H1 (cell line): Measurements from ENCODE around the gene PDCD6IP. TPM values are rescaled to one million over a fixed set of nuclear protein-coding genes. Genes with fewer than 3 reads are reported as not detected.

Source experiments
- CTCF ChIA-PET: fragments of 300-600 bp; sonication (Branson Sonifier 250); formaldehyde crosslinking; loops from one replicate; lab custom pipeline; 2021; ENCODE audit not compliant: partially characterized antibody; lab: Charles Lee
- POLR2A ChIA-PET: fragments of 300-600 bp; sonication (Branson Sonifier 250); formaldehyde crosslinking; loops from one replicate; lab custom pipeline; 2021; ENCODE audit warnings: inconsistent platforms; ENCODE audit not compliant: partially characterized antibody; lab: Charles Lee
- DNase-seq, 2 experiments: peaks; one replicate each; pipeline versions ENCODE4 v3.0.0 to v3.0.0-alpha.2; 2010 to 2022; ENCODE audit warnings: low spot score in 2 of 2, low read depth in 1 of 2, mixed read lengths in 1 of 2
- FAIRE-seq: peaks from 2 replicates; lab custom pipeline; 2011; peaks lifted over from hg19 to GRCh38; lab: Jason Lieb, UNC
- H2AFZ ChIP-seq: 2 replicates; pipeline ENCODE4 v1.8.1; 2012; ENCODE audit warnings: low read length, inconsistent platforms
- H2AK5ac ChIP-seq: 2 replicates; pipeline ENCODE4 v1.6.1; 2013; ENCODE audit warnings: low read depth, low read length
- H2BK120ac ChIP-seq: replicated peaks from 2 replicates; pipeline ENCODE3; 2013; ENCODE audit warnings: low read depth, low read length, inconsistent platforms
- H2BK12ac ChIP-seq: 2 replicates; pipeline ENCODE4 v1.6.1; 2013; ENCODE audit warnings: low read depth, low read length
- H2BK15ac ChIP-seq: 2 replicates; pipeline ENCODE4 v1.6.1; 2013; ENCODE audit warnings: low read length
- H2BK20ac ChIP-seq: 2 replicates; pipeline ENCODE4 v1.6.1; 2013; ENCODE audit warnings: low read length
- H2BK5ac ChIP-seq: 2 replicates; pipeline ENCODE4 v1.6.1; 2013; ENCODE audit warnings: low read depth, low read length
- H3K14ac ChIP-seq: 2 replicates; pipeline ENCODE4 v1.6.1; 2013; ENCODE audit warnings: inconsistent platforms; ENCODE audit not compliant: insufficient read length
- H3K18ac ChIP-seq: 2 replicates; pipeline ENCODE4 v1.6.1; 2013; ENCODE audit warnings: low read length; ENCODE audit errors: extremely low read depth
- H3K23ac ChIP-seq: 2 replicates; pipeline ENCODE4 v1.6.1; 2013; ENCODE audit warnings: inconsistent platforms; ENCODE audit not compliant: insufficient read length
- H3K23me2 ChIP-seq: 2 replicates; pipeline ENCODE4 v1.6.1; 2013; ENCODE audit warnings: low read depth, low read length
- H3K27ac ChIP-seq: 2 replicates; pipeline ENCODE4 v1.6.1; 2011; ENCODE audit warnings: low read depth, low read length, inconsistent platforms
- H3K27me3 ChIP-seq, 4 experiments: replicated peaks in 1 of 4; 1 replicate in 1 of 4; 2 replicates in 3 of 4; pipeline versions ENCODE4 v1.6.1 to v1.8.1; 2011 to 2013; ENCODE audit warnings: low read length in 3 of 4, mild to moderate bottlenecking in 3 of 4, inconsistent platforms in 2 of 4, mixed read lengths in 2 of 4, moderate library complexity in 1 of 4; ENCODE audit not compliant: control insufficient read depth in 3 of 4, insufficient read depth in 3 of 4; ENCODE audit errors: extremely low read depth in 1 of 4
- H3K36me3 ChIP-seq, 4 experiments: 2 replicates each; pipeline versions ENCODE4 v1.6.1 to v1.8.1; 2011 to 2013; ENCODE audit warnings: mild to moderate bottlenecking in 4 of 4, low read length in 3 of 4, moderate library complexity in 2 of 4, control low read depth in 1 of 4, inconsistent platforms in 1 of 4; ENCODE audit not compliant: insufficient read depth in 4 of 4, control insufficient read depth in 2 of 4
- H3K4ac ChIP-seq: replicated peaks from 2 replicates; pipeline ENCODE3; 2013; ENCODE audit warnings: low read length, low read depth, mixed read lengths, inconsistent platforms; ENCODE audit not compliant: insufficient read length
- H3K4me1 ChIP-seq, 4 experiments: replicated peaks in 1 of 4; 1 replicate in 1 of 4; 2 replicates in 3 of 4; pipeline versions ENCODE4 v1.6.1 to v1.8.1; 2011 to 2013; ENCODE audit warnings: low read length in 3 of 4, inconsistent platforms in 2 of 4, mixed read lengths in 1 of 4; ENCODE audit not compliant: insufficient read depth in 4 of 4, control insufficient read depth in 3 of 4
- H3K4me2 ChIP-seq, 2 experiments: 2 replicates each; pipeline versions ENCODE4 v1.6.1 to v1.8.1; 2011 to 2013; ENCODE audit warnings: low read depth in 2 of 2, low read length in 2 of 2, control low read depth in 1 of 2, inconsistent platforms in 1 of 2, mild to moderate bottlenecking in 1 of 2; ENCODE audit not compliant: insufficient read depth in 1 of 2
- H3K4me3 ChIP-seq, 4 experiments: fragments of 200-600, 300-600 bp in 1 of 4; sonication (generic), shearing (Covaris generic), sonication (Bioruptor Twin) in 1 of 4; 2 replicates each; pipeline versions ENCODE4 v1.5.1 to v1.8.1; 2011 to 2016; ENCODE audit warnings: low read length in 4 of 4, low read depth in 3 of 4, control low read depth in 2 of 4, inconsistent platforms in 2 of 4, mild to moderate bottlenecking in 2 of 4, mixed read lengths in 1 of 4, moderate library complexity in 1 of 4; ENCODE audit not compliant: insufficient read depth in 2 of 4; ENCODE audit errors: extremely low read depth in 1 of 4
- H3K56ac ChIP-seq: replicated peaks from 2 replicates; pipeline ENCODE3; 2013; ENCODE audit warnings: low read depth, mild to moderate bottlenecking, mixed read lengths, low read length, inconsistent platforms; ENCODE audit not compliant: insufficient read length
- H3K79me1 ChIP-seq: 2 replicates; pipeline ENCODE4 v1.6.1; 2013; ENCODE audit warnings: low read depth, low read length, control low read depth
- H3K79me2 ChIP-seq, 2 experiments: 2 replicates each; pipeline versions ENCODE4 v1.6.1 to v1.8.1; 2012 to 2013; ENCODE audit warnings: low read length in 2 of 2, mild to moderate bottlenecking in 2 of 2, inconsistent platforms in 1 of 2; ENCODE audit not compliant: insufficient read depth in 2 of 2, control insufficient read depth in 1 of 2
- H3K9ac ChIP-seq, 4 experiments: replicated peaks in 1 of 4; 1 replicate in 1 of 4; 2 replicates in 3 of 4; pipeline versions ENCODE4 v1.6.1 to v1.8.1; 2011 to 2013; ENCODE audit warnings: low read depth in 3 of 4, low read length in 3 of 4, control low read depth in 2 of 4, mild to moderate bottlenecking in 2 of 4, moderate library complexity in 2 of 4, inconsistent platforms in 1 of 4; ENCODE audit errors: extremely low read depth in 1 of 4
- H3K9me3 ChIP-seq, 2 experiments: 2 replicates each; pipeline versions ENCODE4 v1.6.1 to v1.8.1; 2012 to 2013; ENCODE audit warnings: mild to moderate bottlenecking in 2 of 2, moderate library complexity in 2 of 2, control low read depth in 1 of 2, inconsistent platforms in 1 of 2, low read depth in 1 of 2, low read length in 1 of 2, mixed read lengths in 1 of 2; ENCODE audit not compliant: insufficient read depth in 2 of 2
- H4K20me1 ChIP-seq, 2 experiments: replicated peaks in 1 of 2; 2 replicates each; pipeline versions ENCODE3 to v1.8.1; 2011 to 2013; ENCODE audit warnings: inconsistent platforms in 2 of 2, low read length in 2 of 2, mild to moderate bottlenecking in 1 of 2; ENCODE audit not compliant: insufficient read depth in 2 of 2, control insufficient read depth in 1 of 2
- H4K5ac ChIP-seq: 2 replicates; pipeline ENCODE4 v1.6.1; 2013; ENCODE audit warnings: low read length, low read depth, mixed read lengths, inconsistent platforms; ENCODE audit not compliant: insufficient read length
- H4K8ac ChIP-seq: 2 replicates; pipeline ENCODE4 v1.8.0; 2013; ENCODE audit warnings: mild to moderate bottlenecking, moderate library complexity, low read length, inconsistent platforms; ENCODE audit not compliant: insufficient read depth; ENCODE audit errors: extremely low read depth
- H4K91ac ChIP-seq: replicated peaks from 2 replicates; pipeline ENCODE3; 2013; ENCODE audit warnings: low read length, mixed read lengths, inconsistent platforms; ENCODE audit not compliant: insufficient read length
- BRCA1 ChIP-seq: IDR thresholded peaks from 2 replicates; pipeline ENCODE4 v1.6.1; 2012; ENCODE audit warnings: low read depth, low read length, improper control_type of control experiment
- CHD1 ChIP-seq: IDR thresholded peaks from 2 replicates; pipeline ENCODE4 v1.6.1; 2012; ENCODE audit warnings: low read depth, low read length, improper control_type of control experiment
- EGR1 ChIP-seq: IDR thresholded peaks from 2 replicates; pipeline ENCODE4 v1.6.1; 2011; ENCODE audit warnings: low read depth, low read length, borderline replicate concordance
- GTF2F1 ChIP-seq: IDR thresholded peaks from 2 replicates; pipeline ENCODE4 v1.6.1; 2012; ENCODE audit warnings: low read depth, low read length, improper control_type of control experiment, borderline replicate concordance
- JUN ChIP-seq: IDR thresholded peaks from 2 replicates; pipeline ENCODE4 v1.6.1; 2011; ENCODE audit warnings: low read depth, mild to moderate bottlenecking, improper control_type of control experiment, low read length
- JUND ChIP-seq: IDR thresholded peaks from 2 replicates; pipeline ENCODE4 v1.6.1; 2011; ENCODE audit warnings: mild to moderate bottlenecking, improper control_type of control experiment, low read length
- MAX ChIP-seq: IDR thresholded peaks from 2 replicates; pipeline ENCODE4 v1.6.1; 2012; ENCODE audit warnings: inconsistent platforms
- NRF1 ChIP-seq: IDR thresholded peaks from 2 replicates; pipeline ENCODE4 v1.6.1; 2011; ENCODE audit warnings: mild to moderate bottlenecking, low read depth, low read length, improper control_type of control experiment
- POU5F1 ChIP-seq: IDR thresholded peaks from 2 replicates; pipeline ENCODE4 v1.6.1; 2011; ENCODE audit warnings: low read depth, mild to moderate bottlenecking, low read length, moderate library complexity
- SIN3A ChIP-seq, 2 experiments: IDR thresholded peaks in 1 of 2; conservative IDR thresholded peaks in 1 of 2; 2 replicates each; pipeline ENCODE4 v1.6.1; 2011 to 2012; ENCODE audit warnings: low read length in 2 of 2, improper control_type of control experiment in 1 of 2, low read depth in 1 of 2, mild to moderate bottlenecking in 1 of 2
- TAF7 ChIP-seq: optimal IDR thresholded peaks from 2 replicates; pipeline ENCODE3; 2011; ENCODE audit warnings: low read depth, mild to moderate bottlenecking, inconsistent platforms, low read length, moderate library complexity, borderline replicate concordance
- TBP ChIP-seq: IDR thresholded peaks from 2 replicates; pipeline ENCODE4 v1.6.1; 2011; ENCODE audit warnings: low read depth, low read length, improper control_type of control experiment
- TEAD4 ChIP-seq: IDR thresholded peaks from 2 replicates; pipeline ENCODE4 v1.6.1; 2012; ENCODE audit warnings: low read depth, low read length, inconsistent platforms, mixed read lengths
- WGBS, 2 experiments: shearing (Covaris generic) in 1 of 2; methylation state at CpG; one replicate each; pipeline versions ENCODE4 v1.1.6 to v1.1.7; 2013 to 2015; ENCODE audit warnings: low lambda C conversion rate in 2 of 2, mixed read lengths in 2 of 2, inconsistent platforms in 1 of 2, low coverage in 1 of 2, missing lambda C conversion rate in 1 of 2; ENCODE audit not compliant: insufficient replicate concordance in 2 of 2, insufficient coverage in 1 of 2, insufficient read length in 1 of 2; ENCODE audit errors: extremely low coverage in 1 of 2, missing lambda C conversion rate in 1 of 2; 5-methylcytosine and 5-hydroxymethylcytosine counted together
- polyA plus RNA-seq, 7 experiments: library from polyadenylated mRNA; depleted of rRNA in 3 of 7; stranded (reverse) in 5 of 7; unstranded in 2 of 7; fragments of >200 nt in 5 of 7; fragments of 200-250 nt in 2 of 7; gene quantifications; 1 replicate in 5 of 7; 2 replicates in 1 of 7; 4 replicates in 1 of 7; pipeline versions ENCODE4 v1.2.1 to v1.2.3, GENCODE V29; 2011 to 2013; ENCODE audit warnings: missing spikeins in 2 of 7, mixed read lengths in 2 of 7
- total RNA-seq: library from RNA; stranded (reverse); fragmentation: NEBNext Ultra II Directional; extraction: Animal tissue kit (Norgen Biotek cat#: 25700); gene quantifications from 2 replicates; pipeline ENCODE4 v1.2.1, GENCODE V29; 2021

Gene PDCD6IP
- total and polyA plus RNA-seq, 2 of the 8 experiments (the other 6 are each of a cell fraction or from before 2014, with no cell fraction given) = 61.7 to 155 TPM

- no peak overlapping the region for H3K56ac ChIP-seq
- TF ChIP-seq SIN3A (conservative IDR thresholded peaks at IDR 0.05 in 1 of 2, IDR thresholded peaks at IDR 0.05 in 1 of 2; ENCODE audit: low read depth in 1 of 2, low read length in 2 of 2) (no peak), TEAD4 (no peak), MAX (no peak), JUND (no peak), CHD1 (no peak), JUN (no peak), BRCA1 (no peak), EGR1 (no peak), TBP (no peak), POU5F1 (no peak), TAF7 (no peak), GTF2F1 (no peak), NRF1 (no peak)
- TF ChIP-seq, all 59 proteins: peak for 0
- no peak overlapping the region for H2BK5ac ChIP-seq
- H2AFZ ChIP-seq = no peak overlapping the region
- H4K91ac ChIP-seq = no peak overlapping the region
- H3K79me2 ChIP-seq = no peaks in the 10 kb centered on the region
- H3K14ac ChIP-seq = no peak overlapping the region
- WGBS, 2 experiments = 94% methylated on average over 2 of the region's 2 CpGs; no CpG with 5 or more reads in 1 of the 2 experiments
- ChIA-PET POLR2A (interaction anchor here (0.6 kb wide), 1 partner anchor 27 kb away, joined by 3 read pairs; no protein-coding TSS in a partner anchor), CTCF (interaction anchor here (0.8 to 3.3 kb wide), 6 partner anchors 11 to 770 kb away, joined by 3 to 18 read pairs (median 6); no protein-coding TSS in a partner anchor)
- no peak overlapping the region for H2BK12ac ChIP-seq
- H3K79me1 ChIP-seq = no peaks in the 10 kb centered on the region
- no peak for FAIRE-seq
- no peak for DNase-seq
- H3K9me3 ChIP-seq = no peaks in the 10 kb centered on the region
- no peak overlapping the region for H3K4me2 ChIP-seq
- H2BK15ac ChIP-seq = no peak overlapping the region
- H3K23me2 ChIP-seq = no peaks in the 10 kb centered on the region
- H3K27me3 ChIP-seq = no peaks in the 10 kb centered on the region
- no peak overlapping the region for H3K18ac ChIP-seq
- no peak overlapping the region for H2AK5ac ChIP-seq
- no peak overlapping the region for H3K27ac ChIP-seq
- no peak overlapping the region for H3K4me3 ChIP-seq
- H2BK20ac ChIP-seq = no peak overlapping the region
- no peak overlapping the region for H3K9ac ChIP-seq
- no peak overlapping the region for H2BK120ac ChIP-seq
- H4K5ac ChIP-seq = no peak overlapping the region
- no peak overlapping the region for H3K23ac ChIP-seq
- H4K8ac ChIP-seq = no peak overlapping the region
- H3K4ac ChIP-seq = no peak overlapping the region
- no peaks in the 10 kb centered on the region for H3K36me3 ChIP-seq
- peaks cover 0 to under 1% (median 0%) of the 10 kb centered on the region in 4 experiments; a peak in 1 of 7 replicates for H3K4me1 ChIP-seq
- H4K20me1 ChIP-seq = no peaks in the 10 kb centered on the region
These were observed 115.8 kb downstream of the PDCD6IP start for GRCh38 chr3:33914212-33914611.
